Pancreas (tissue), 10 donors: ENCODE data around the gene SLC27A6. TPM values are rescaled to one million over a fixed set of nuclear protein-coding genes. Genes with fewer than 3 reads are reported as not detected.
A peak's percentile ranks its signal among the peaks of the same experiment; 100 is the strongest.

Experiments used
- ATAC-seq, 4 donors: fragments of 200-7000 bp; cut with Tn5 transposase; one replicate each; pipeline versions ENCODE4 v1.8.0 to v1.9.1; 2020; ENCODE audit warnings: mild to moderate bottlenecking in 4 of 4, moderate library complexity in 4 of 4
- DNase-seq, 6 donors: peaks; one replicate each; pipeline ENCODE4 v3.0.0-alpha.2; 2020
- FAIRE-seq: peaks from 2 replicates; lab custom pipeline; 2012; peaks lifted over from hg19 to GRCh38; lab: Jason Lieb, UNC
- H3K27ac ChIP-seq, 4 donors: fragments of 200-600 bp; sonication (generic); 1 replicate in 3 of 4; 2 replicates in 1 of 4; pipeline versions ENCODE4 v1.5.0 to v1.8.0; 2020
- H3K27me3 ChIP-seq, 4 donors: fragments of 200-600 bp; one replicate each; pipeline ENCODE4 v1.8.0; 2021
- H3K36me3 ChIP-seq, 3 donors: fragments of 200-600 bp; sonication (generic) in 1 of 3; one replicate each; pipeline versions ENCODE4 v1.5.0 to v1.8.0; 2020 to 2021
- H3K4me1 ChIP-seq, 3 donors: fragments of 200-600 bp; one replicate each; pipeline ENCODE4 v1.8.0; 2021
- H3K4me3 ChIP-seq, 4 donors: fragments of 200-600 bp; sonication (generic) in 2 of 4; one replicate each; pipeline versions ENCODE4 v1.5.0 to v1.8.0; 2020 to 2021
- H3K9me3 ChIP-seq, 4 donors: fragments of 200-600 bp; one replicate each; pipeline ENCODE4 v1.8.0; 2021
- CTCF ChIP-seq, 4 donors: fragments of 200-600 bp; sonication (generic) in 3 of 4; IDR thresholded peaks; one replicate each; pipeline versions ENCODE4 v1.5.0 to v1.8.0; 2021; ENCODE audit warnings: antibody characterized with exemption in 4 of 4
- WGBS, 2 donors: extraction: QIAGEN DNeasy Blood & Tissue Kit; methylation state at CpG; one replicate each; pipeline ENCODE4 v1.1.7; 2013; 5-methylcytosine and 5-hydroxymethylcytosine counted together
- intact Hi-C, 3 donors: fragments of 100-400 bp; cut with DNase I; formaldehyde crosslinking; loops; one replicate each; pipeline versions ENCODE4 v1.11.1 to v1.14.2; 2022
- polyA plus RNA-seq, 2 donors: library from polyadenylated mRNA; stranded (reverse); fragments of 200-250 nt; gene quantifications; one replicate each; pipeline ENCODE4 v1.2.3, GENCODE V29; 2013
- total RNA-seq, 6 donors: library from RNA; stranded (reverse); fragmentation: NEBNext Ultra II Directional in 4 of 6; extraction: Animal tissue kit (Norgen Biotek cat#: 25700) in 4 of 6; gene quantifications; one replicate each; pipeline versions ENCODE4 v1.2.1 to v1.2.4, GENCODE V29; 2021 to 2023
- donor health status: healthy with polysubstance abuse.
- donor health status: DM: no; HTN: no; CAD: no; lungs with moderate emphysema.
- donor health status: DM: no; HTN: no; CAD: no.
- donor health status: control.
- donor health status: control.
- donor health status: Bipolar disorder and iron deficiency.
- donor health status: DM: yes; HTN: yes; CAD: no.
- donor health status: DM: no; HTN: no; CAD: no.
- donor health status: DM: no; HTN: no; CAD: no.
- donor health status: DM: yes; HTN: yes; CAD: no.

Gene SLC27A6
- total RNA-seq (under 1 TPM; 0.03 to 0.22 (median 0.13) TPM), polyA plus RNA-seq (under 1 TPM; 0.04 to 0.61 TPM)

GRCh38 chr5:128965011-128965637, at the start of gene SLC27A6:
SLC27A6 (plus strand) TSS chr5:128965488; CDS start chr5:128966138, 650 bp downstream.
- peak in 3 of 4 donors; percentile 44 to 76 (median 48) for ATAC-seq
- H3K4me3 ChIP-seq: no peak within 1 kb of the TSS
- DNase-seq: peak in 2 of 6 donors; percentile 51 to 57
- H3K36me3 ChIP-seq: no peaks in the 10 kb centered on the region
- intact Hi-C loops: no loop called here
- FAIRE-seq: no peak
- no peak within 1 kb of the TSS for H3K27ac ChIP-seq
- H3K9me3 ChIP-seq: no peaks in the 10 kb centered on the region
- no peaks in the 10 kb centered on the region for H3K27me3 ChIP-seq
- no peaks in the 10 kb centered on the region for H3K4me1 ChIP-seq
- no peak for TF ChIP-seq CTCF (IDR thresholded peaks at IDR 0.05)
- 2% methylated on average over 51 of the region's 51 CpGs for WGBS, 2 donors

- FAIRE-seq (no peak), ATAC-seq (no peak), DNase-seq (no peak)
- no peak for TF ChIP-seq CTCF (IDR thresholded peaks at IDR 0.05)
- H3K4me1 ChIP-seq: no peaks in the 10 kb centered on the region
- no peaks in the 10 kb centered on the region for H3K9me3 ChIP-seq
- no peaks in the 10 kb centered on the region for H3K36me3 ChIP-seq
- 79 to 89% methylated on average over 2 of the region's 2 CpGs for WGBS, 2 donors
- intact Hi-C loops: no loop called here
- no peaks in the 10 kb centered on the region for H3K27me3 ChIP-seq
- no peak overlapping the region for H3K4me3 ChIP-seq
- H3K27ac ChIP-seq: no peak overlapping the region
Observed at GRCh38 chr5:128919542-128919941, 45.7 kb upstream of the SLC27A6 start.

GRCh38 chr5:128920345-128921215, 44.7 kb upstream of the SLC27A6 start:
- H3K36me3 ChIP-seq: no peaks in the 10 kb centered on the region
- H3K9me3 ChIP-seq: no peaks in the 10 kb centered on the region
- no peak for TF ChIP-seq CTCF (IDR thresholded peaks at IDR 0.05)
- DNase-seq (no peak), FAIRE-seq (no peak), ATAC-seq (peak in 1 of 4 donors; percentile 41)
- H3K4me3 ChIP-seq: no peak overlapping the region
- no peaks in the 10 kb centered on the region for H3K27me3 ChIP-seq
- no peaks in the 10 kb centered on the region for H3K4me1 ChIP-seq
- intact Hi-C loops: no loop called here
- 50 to 56% methylated on average over 2 of the region's 2 CpGs for WGBS, 2 donors
- no peak overlapping the region for H3K27ac ChIP-seq

GRCh38 chr5:128924299-128924698, 41.0 kb upstream of the SLC27A6 start:
- ATAC-seq: no peak
- DNase-seq: no peak
- Histone ChIP-seq H3K9me3 (no peaks in the 10 kb centered on the region), H3K4me3 (no peak overlapping the region), H3K4me1 (no peaks in the 10 kb centered on the region), H3K36me3 (no peaks in the 10 kb centered on the region), H3K27me3 (no peaks in the 10 kb centered on the region), H3K27ac (no peak overlapping the region)
- 52 to 57% methylated on average over 2 of the region's 2 CpGs for WGBS, 2 donors
- intact Hi-C loops: no loop called here
- no peak for FAIRE-seq
- TF ChIP-seq CTCF (IDR thresholded peaks at IDR 0.05): no peak
